DND-41 (cell line): ENCODE results near the gene SCYL2.
"Not testable (repeated sequence)": the region's sequence is repeated elsewhere in the genome, so short reads cannot be mapped to it uniquely, and the experiment has no call there.

Experiments used
- ATAC-seq: fragments of 200-7000 bp; cut with Tn5 transposase; 3 replicates; pipeline ENCODE4 v1.9.1; 2021; ENCODE audit warnings: low read depth; ENCODE audit not compliant: insufficient read depth
- DNase-seq: peaks from one replicate; pipeline ENCODE4 v3.0.0-alpha.2; 2020
- H2AFZ ChIP-seq: 2 replicates; pipeline ENCODE4 v1.6.0; 2012; ENCODE audit warnings: low read depth, low read length
- H3K27ac ChIP-seq: 2 replicates; pipeline ENCODE4 v1.5.1; 2012; ENCODE audit warnings: low read length, inconsistent platforms
- H3K27me3 ChIP-seq: fragments of 200-600 bp; sonication (generic); 2 replicates; pipeline ENCODE4 v1.6.0; 2012; ENCODE audit warnings: low read length, mild to moderate bottlenecking, inconsistent platforms; ENCODE audit not compliant: insufficient read depth, poor library complexity
- H3K36me3 ChIP-seq: 2 replicates; pipeline ENCODE4 v1.5.1; 2012; ENCODE audit warnings: low read length, inconsistent platforms; ENCODE audit not compliant: insufficient read depth
- H3K4me1 ChIP-seq: 2 replicates; pipeline ENCODE4 v1.5.1; 2012; ENCODE audit warnings: mild to moderate bottlenecking, low read length; ENCODE audit not compliant: insufficient read depth
- H3K4me2 ChIP-seq: 2 replicates; pipeline ENCODE4 v1.6.0; 2012; ENCODE audit warnings: mild to moderate bottlenecking, moderate library complexity, low read length, inconsistent platforms; ENCODE audit not compliant: insufficient read depth
- H3K4me3 ChIP-seq, 2 experiments: fragments of 200-600 bp in 1 of 2; shearing (Covaris generic) in 1 of 2; 2 replicates each; pipeline ENCODE4 v1.5.1; 2012 to 2016; ENCODE audit warnings: inconsistent platforms in 2 of 2, low read length in 2 of 2, mild to moderate bottlenecking in 2 of 2, low read depth in 1 of 2, moderate library complexity in 1 of 2
- H3K79me2 ChIP-seq: 2 replicates; pipeline ENCODE4 v1.6.0; 2012; ENCODE audit warnings: low read length, inconsistent platforms; ENCODE audit not compliant: insufficient read depth
- H3K9ac ChIP-seq: 2 replicates; pipeline ENCODE4 v1.6.0; 2012; ENCODE audit warnings: low read depth, mild to moderate bottlenecking, inconsistent platforms, low read length, moderate library complexity
- H3K9me3 ChIP-seq: 2 replicates; pipeline ENCODE4 v1.5.1; 2012; ENCODE audit warnings: low read length, moderate library complexity, mild to moderate bottlenecking, inconsistent platforms; ENCODE audit not compliant: insufficient read depth, severe bottlenecking
- H4K20me1 ChIP-seq: 2 replicates; pipeline ENCODE4 v1.6.0; 2012; ENCODE audit warnings: low read length; ENCODE audit not compliant: insufficient read depth
- EZH2 ChIP-seq: IDR thresholded peaks from 3 replicates; pipeline ENCODE4 v1.6.1; 2012; ENCODE audit warnings: borderline replicate concordance, low read depth, mild to moderate bottlenecking, moderate library complexity, low read length, inconsistent platforms; ENCODE audit not compliant: severe bottlenecking
- TF ChIP-seq, protein P1 (sequence below): IDR thresholded peaks from 2 replicates; pipeline ENCODE4 v1.5.1; 2012; ENCODE audit warnings: borderline replicate concordance, low read length, moderate library complexity, mild to moderate bottlenecking; ENCODE audit not compliant: poor library complexity, severe bottlenecking; ENCODE audit errors: extremely low read depth

The SCYL2 gene

DNA sequence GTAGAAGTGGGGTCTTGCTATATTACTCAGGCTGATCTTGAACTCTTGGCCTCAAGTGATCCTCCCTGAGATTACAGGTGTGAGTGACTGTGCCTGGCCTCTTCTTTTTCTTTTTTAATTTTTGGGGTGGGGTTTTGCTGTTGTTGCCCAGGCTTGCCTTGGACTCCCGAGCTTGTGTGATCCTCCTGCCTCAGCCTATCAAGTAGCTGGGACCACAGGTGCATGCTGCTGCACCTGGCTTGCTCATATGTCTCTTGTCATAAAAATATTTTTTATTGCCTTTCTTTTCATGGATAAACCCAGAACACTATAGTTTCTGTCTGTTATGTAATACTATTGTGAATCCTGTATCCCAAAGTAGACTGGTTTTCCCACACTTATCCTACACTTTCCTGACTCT is 26.0 kb downstream of the SCYL2 start:
- no peaks in the 10 kb centered on the region for H3K79me2 ChIP-seq
- H3K4me1 ChIP-seq, result no peaks in the 10 kb centered on the region
- no peaks in the 10 kb centered on the region for H3K27me3 ChIP-seq
- no peak overlapping the region for H3K4me3 ChIP-seq
- TF ChIP-seq, protein P1, sequence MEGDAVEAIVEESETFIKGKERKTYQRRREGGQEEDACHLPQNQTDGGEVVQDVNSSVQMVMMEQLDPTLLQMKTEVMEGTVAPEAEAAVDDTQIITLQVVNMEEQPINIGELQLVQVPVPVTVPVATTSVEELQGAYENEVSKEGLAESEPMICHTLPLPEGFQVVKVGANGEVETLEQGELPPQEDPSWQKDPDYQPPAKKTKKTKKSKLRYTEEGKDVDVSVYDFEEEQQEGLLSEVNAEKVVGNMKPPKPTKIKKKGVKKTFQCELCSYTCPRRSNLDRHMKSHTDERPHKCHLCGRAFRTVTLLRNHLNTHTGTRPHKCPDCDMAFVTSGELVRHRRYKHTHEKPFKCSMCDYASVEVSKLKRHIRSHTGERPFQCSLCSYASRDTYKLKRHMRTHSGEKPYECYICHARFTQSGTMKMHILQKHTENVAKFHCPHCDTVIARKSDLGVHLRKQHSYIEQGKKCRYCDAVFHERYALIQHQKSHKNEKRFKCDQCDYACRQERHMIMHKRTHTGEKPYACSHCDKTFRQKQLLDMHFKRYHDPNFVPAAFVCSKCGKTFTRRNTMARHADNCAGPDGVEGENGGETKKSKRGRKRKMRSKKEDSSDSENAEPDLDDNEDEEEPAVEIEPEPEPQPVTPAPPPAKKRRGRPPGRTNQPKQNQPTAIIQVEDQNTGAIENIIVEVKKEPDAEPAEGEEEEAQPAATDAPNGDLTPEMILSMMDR, result no peak
- TF ChIP-seq EZH2, result no peak
- peaks cover 29% of the 10 kb centered on the region; the same call in 1 of the 2 replicates for H3K36me3 ChIP-seq
- H3K9me3 ChIP-seq, result no peaks in the 10 kb centered on the region
- no peak for ATAC-seq
- no peaks in the 10 kb centered on the region for H4K20me1 ChIP-seq
- H3K9ac ChIP-seq, result no peak overlapping the region
- no peak overlapping the region for H3K4me2 ChIP-seq
- no peak overlapping the region for H3K27ac ChIP-seq
- no peak for DNase-seq
- no peak overlapping the region for H2AFZ ChIP-seq

DNA sequence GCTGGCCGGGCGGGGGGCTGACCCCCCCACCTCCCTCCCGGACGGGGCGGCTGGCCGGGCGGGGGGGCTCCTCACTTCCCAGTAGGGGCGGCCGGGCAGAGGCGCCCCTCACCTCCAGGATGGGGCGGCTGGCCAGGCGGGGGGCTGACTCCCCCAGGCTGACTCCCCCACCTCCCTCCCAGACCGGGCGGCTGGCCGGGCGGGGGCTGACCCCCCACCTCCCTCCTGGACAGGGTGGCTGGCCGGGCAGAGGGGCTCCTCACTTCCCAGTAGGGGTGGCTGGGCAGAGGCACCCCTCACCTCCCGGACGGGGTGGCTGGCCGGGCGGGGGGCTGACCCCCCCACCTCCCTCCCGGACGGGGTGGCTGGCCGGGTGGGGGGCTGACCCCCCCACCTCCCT is 27.4 kb downstream of the SCYL2 start:
- not testable (repeated sequence) for H3K4me1 ChIP-seq, H3K4me2 ChIP-seq, DNase-seq, ATAC-seq, H3K9me3 ChIP-seq, H2AFZ ChIP-seq, H3K27ac ChIP-seq, H3K27me3 ChIP-seq, H4K20me1 ChIP-seq, H3K9ac ChIP-seq, H3K4me3 ChIP-seq, H3K79me2 ChIP-seq
- H3K36me3 ChIP-seq, result peaks cover 42% of the 10 kb centered on the region

- TF ChIP-seq EZH2, result no peak
- TF ChIP-seq, protein P1, result no peak
- Histone ChIP-seq H3K4me3 (no peak overlapping the region), H4K20me1 (no peaks in the 10 kb centered on the region), H3K4me2 (no peak overlapping the region), H3K4me1 (no peaks in the 10 kb centered on the region), H3K36me3 (peaks cover 54% of the 10 kb centered on the region), H3K9me3 (no peaks in the 10 kb centered on the region), H3K9ac (no peak overlapping the region), H3K27ac (no peak overlapping the region), H3K79me2 (no peaks in the 10 kb centered on the region), H3K27me3 (no peaks in the 10 kb centered on the region), H2AFZ (no peak overlapping the region)
- ATAC-seq (no peak), DNase-seq (no peak)
These were observed 29.0 kb downstream of the SCYL2 start for GRCh38 chr12:100295764-100296555.

GRCh38 chr12:100302081-100302480 is 35.1 kb downstream of the SCYL2 start:
- Histone ChIP-seq H3K79me2 (no peaks in the 10 kb centered on the region), H4K20me1 (no peaks in the 10 kb centered on the region), H3K4me2 (no peak overlapping the region), H3K9me3 (peaks cover 5% of the 10 kb centered on the region), H3K36me3 (peaks cover 67% of the 10 kb centered on the region), H3K27me3 (no peaks in the 10 kb centered on the region), H3K4me3 (no peak overlapping the region), H2AFZ (no peak overlapping the region), H3K4me1 (no peaks in the 10 kb centered on the region), H3K9ac (no peak overlapping the region), H3K27ac (no peak overlapping the region)
- ATAC-seq (no peak), DNase-seq (no peak)
- TF ChIP-seq, protein P1, result no peak
- TF ChIP-seq EZH2, result no peak
